Pulmonary artery endothelial cell (primary cell): ENCODE measurements around the gene NEK11. TPM values are rescaled to one million over a fixed set of nuclear protein-coding genes. Genes with fewer than 3 reads are reported as not detected.

Experiments
- DNase-seq: peaks from one replicate; pipeline ENCODE4 v3.0.0-alpha.2; 2011; ENCODE audit warnings: low read depth, low spot score
- total RNA-seq: library from RNA; depleted of rRNA; stranded (reverse); fragments of >200 nt; gene quantifications from 2 replicates; pipeline ENCODE4 v1.2.3, GENCODE V29; 2014

The NEK11 gene
- total RNA-seq, 1 donor from 2014 or later, result 2.2 TPM

DNA sequence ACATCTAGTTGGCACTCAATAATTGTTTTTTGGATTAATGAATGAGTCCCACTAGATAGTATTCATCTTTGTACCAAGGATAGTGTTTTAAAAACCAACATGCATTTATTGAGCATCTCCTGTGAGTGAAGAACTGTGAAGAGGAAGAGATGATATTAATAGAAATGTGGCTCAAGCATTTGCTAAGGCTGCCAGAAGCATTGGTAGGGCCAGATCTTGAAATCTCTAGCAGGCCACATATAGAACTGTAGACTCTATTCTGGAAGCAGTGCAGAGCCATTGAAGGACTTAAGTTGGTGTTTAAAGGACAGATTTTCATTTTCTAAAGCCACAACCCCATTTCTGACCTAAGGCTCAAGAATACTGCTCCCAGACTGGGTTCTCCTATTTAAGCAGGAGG is 99.0 kb downstream of the NEK11 start:
- no peak for DNase-seq

DNA sequence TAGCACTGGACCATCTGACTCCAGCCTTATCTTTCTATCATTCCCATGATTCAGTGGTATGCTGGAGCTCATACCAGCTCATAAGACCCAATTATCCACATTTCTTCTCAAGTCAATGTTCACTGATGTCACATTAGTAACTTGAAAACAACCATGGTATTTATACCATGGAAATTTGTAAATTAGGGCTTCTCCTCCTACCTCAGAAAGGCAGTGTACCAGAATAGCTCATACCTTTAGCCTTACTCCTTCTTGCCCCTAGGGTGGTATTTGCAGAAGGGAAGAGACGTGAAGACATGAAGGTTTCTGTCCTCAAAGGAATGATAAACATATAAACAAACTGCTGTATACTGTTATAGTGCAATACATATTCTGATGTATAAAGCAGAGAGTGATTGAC is 114.2 kb downstream of the NEK11 start:
- no peak for DNase-seq

DNA sequence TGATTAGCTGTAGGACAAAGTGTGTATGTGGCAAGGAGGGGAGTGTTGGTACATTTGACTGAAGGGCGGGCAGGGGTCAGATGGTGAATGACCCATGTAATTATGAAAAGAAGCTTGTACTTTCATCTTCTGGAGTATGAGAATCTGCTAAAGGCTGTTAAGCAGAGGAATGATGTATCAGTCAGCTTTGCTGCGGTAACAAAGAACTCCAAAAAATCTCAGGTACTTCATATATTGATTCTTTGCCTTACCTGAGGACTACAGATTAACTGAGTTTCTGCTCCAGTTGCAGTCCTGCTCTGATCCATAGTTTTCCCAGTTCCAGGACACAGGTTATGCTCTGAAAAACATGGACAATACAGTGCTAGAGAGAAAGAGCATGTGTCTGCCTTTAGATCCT is 115.1 kb downstream of the NEK11 start:
- DNase-seq, result no peak

DNA sequence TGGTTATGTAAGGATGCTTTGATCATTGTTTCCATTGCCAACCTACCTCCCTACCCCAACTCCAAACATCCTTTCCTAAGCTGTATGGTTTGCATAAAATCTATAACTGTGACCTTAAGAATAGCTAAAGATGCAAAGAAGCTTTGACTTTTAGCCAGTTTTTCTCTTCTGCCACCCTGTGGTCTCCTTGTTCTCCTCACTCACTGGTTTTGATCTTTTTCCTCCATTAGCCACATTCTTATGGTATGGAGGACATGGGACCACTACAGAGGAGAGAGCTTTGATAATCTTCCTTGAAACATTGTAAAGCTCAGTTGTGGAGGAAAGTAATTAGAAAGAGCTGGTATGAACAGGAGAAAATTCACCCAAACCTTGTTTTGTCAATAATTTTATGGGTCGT is 115.9 kb downstream of the NEK11 start:
- DNase-seq, result no peak

DNA sequence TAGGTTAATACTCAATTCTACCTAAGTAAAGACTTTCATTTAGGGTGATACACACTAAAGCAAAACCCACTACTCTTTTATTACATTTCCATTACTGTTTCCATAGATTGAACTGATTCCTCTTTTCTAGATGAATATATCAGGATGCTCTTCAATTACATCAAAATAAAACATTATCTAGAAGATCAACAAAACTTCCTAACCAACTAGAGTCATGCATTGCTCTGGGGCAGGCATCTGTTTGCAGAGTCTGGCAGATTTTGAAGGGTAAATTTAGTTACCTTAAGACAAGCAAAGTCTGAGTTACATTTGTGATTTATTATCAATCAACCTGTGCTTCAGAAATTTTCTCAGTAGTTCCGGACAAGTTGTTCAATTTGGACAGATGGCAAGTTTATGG is 117.1 kb downstream of the NEK11 start:
- DNase-seq, result no peak

DNA sequence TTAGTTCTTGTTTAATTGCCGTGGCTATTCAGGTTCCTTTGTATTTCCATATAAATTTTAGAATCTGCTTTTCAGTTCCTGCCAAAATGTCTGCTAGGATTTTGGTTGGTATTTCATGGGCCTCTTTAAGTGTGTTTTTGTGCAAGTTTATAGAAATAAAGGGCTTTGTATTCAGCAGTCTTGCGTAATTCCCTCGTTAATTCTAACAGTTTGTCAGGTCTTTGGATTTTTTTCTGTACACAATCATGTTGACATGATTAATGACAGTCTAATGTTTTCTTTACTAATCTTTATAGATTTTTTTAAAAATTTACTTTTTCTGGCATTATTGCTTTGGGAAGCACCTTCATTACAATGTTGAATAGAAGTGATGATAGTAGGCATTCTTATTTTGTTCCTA is 120.9 kb downstream of the NEK11 start:
- no peak for DNase-seq

DNA sequence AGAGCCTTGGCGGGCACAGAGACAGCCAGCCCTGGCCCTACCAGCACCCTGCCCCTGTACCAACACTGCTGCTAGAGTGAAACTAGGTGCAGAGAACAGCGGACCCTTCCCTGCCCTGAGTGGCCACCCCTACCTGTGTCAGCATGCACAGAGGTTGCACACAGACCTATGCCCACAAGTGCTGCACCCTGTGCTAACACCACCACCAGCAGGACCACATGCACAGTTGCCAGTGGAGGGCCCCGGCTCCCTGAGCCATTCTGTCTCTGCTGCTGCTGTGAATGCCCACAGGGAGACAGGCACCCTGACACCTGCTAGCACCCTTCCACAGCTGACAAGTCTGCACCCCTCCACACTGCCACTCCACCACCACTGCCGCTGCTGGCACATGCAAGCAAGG is 131.8 kb downstream of the NEK11 start:
- no peak for DNase-seq

DNA sequence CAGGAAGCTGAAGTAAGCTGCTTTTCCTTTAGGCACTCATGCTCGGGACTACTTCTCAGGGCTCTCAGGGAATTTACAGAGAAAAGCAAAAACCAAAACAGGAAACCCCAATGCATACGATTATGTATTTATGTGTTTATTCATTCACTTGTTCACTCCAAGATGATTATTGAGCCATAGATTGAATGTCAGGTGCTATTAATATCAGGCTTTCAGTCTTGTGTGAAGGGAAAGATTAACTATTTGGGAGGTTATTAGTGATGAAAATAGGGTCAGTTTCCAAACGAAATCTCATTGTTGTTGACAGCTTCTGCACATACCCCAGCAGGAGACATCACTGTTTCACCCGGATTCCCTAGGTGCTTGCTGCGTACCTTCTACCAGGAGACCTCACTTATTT is 135.8 kb downstream of the NEK11 start:
- DNase-seq, result no peak

DNA sequence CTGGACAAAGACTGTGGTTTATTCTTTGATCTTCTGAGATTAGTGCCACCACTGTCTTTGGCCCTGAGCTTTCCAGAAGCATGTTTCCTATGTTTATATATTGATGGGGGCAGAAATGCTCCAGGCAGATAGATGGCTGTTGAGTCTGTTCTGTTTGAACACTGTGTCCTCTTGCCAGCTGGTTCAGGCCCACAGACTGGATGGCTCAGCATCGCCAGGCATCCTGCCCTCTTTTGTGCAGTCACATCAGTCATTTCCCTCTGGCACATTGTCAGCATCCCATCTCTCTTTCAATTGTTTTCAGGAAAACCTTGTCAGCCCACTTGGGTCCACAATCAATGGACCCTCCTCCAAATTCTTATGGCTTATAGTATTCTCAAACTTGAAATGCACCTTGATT is 141.2 kb downstream of the NEK11 start:
- DNase-seq, result no peak

DNA sequence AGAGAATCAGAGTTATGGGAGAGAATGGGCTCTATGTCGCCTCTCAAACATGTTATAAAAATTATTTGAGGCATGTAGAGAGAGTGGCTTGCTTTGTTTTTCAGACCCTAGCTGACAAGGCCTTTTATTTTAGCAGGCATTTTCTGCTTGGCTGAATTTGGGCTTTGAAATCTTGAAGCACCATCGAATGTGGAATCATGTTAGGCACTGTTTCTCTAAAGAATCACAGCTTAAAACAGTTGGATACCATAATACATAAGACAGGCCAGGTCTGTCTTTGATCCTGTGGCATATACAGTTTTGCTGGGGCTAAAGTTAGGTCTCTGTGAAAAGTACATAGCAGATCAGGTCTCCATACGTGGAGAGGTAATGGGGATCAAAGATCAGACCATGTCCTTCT is 142.7 kb downstream of the NEK11 start:
- no peak for DNase-seq

DNA sequence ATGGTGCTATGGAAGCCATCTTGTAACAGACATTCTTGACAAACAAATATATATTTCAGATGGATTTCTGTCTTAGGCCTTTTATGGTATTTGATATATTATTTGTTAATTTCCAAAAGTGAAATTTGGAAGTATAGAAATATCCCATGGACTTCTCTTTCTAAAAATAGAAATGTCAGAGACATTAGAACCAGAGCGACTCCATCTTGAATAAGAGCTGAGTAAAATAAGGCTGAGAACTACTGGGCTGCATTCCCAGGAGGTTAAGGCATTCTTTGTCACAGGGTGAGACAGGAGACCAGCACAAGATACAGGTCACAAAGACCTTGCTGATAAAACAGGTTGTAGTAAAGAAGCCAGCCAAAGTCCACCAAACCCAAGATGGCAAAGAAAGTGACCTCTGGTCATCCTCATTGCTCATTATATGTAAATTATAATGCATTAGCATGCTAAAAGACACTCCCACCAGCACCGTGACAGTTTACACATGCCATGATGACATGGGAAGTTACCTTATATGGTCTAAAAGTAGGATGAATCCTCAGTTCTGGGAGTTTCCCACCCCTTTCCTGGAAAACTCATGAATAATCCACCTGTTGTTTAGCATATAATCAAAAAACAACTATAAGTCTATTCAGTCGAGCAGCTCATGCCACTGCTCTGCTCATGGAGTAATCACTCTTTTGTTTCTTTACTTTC is 146.0 kb downstream of the NEK11 start:
- no peak for DNase-seq

DNA sequence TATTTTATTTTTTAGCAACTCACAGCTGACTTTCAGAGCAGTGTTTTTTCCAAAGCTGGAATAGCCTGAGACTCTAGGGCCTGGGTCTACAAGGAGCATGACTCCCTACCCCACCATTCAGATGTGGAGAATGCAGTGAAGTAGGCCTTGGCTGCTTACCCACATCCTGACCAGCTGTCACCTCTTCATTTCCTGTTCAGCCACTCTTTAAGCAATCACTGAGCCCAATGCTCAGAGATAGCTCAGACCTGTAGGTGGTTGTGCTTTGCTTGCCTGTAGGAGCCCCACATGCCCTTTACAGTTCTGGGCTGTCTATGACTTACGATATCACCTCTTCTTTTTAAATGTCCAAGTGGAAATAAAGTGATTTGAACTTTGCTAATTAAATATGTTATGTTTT is 148.1 kb downstream of the NEK11 start:
- DNase-seq, result no peak

DNA sequence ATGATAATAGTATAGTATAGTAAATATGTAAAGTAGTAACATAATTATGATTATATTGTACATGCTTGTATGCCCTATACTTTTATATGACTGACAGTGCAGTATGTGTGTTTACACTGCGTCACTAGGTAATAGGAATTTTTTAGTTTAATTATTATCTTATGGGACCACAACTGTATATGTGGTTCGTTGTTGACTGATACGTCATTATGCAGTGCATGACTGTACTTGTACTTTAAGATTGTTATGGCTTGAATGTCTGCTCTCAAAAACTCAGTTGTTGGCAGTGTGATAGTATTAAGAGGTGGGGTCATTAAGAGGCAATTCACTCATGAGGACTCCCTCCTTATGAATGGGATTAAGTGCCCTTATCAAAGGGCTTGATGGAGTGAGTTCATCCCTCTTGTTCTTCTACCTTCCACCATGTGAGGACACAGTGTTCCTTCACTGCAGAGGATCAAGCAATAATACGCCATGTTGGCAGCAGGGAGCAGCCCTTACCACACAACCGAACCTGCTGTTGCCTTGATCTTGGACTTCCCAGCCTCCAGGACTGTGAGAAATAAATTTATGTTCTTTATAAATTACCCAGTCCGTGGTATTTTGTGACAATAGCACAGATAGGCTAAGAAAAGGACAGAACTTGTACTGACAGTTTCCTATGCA is 152.2 kb downstream of the NEK11 start:
- DNase-seq, result no peak

DNA sequence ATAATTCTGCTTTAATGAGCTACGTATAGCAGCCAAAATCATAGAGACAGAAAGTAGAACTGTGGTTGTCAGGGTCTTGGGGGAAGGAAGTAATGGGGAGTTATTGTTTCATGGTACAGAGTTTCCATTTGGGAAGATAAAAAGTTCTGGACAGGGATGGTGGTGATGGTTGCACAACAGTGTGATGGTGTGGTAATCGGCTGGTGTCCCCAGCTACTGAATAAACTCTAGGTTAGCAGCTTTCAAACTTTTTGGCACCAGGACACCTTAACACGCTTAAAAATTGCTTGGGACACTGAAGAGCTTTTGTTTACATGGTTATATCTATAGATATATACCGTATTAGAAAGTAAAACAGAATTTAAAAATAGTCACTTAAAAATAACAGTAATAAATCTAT is 166.0 kb downstream of the NEK11 start:
- no peak for DNase-seq

DNA sequence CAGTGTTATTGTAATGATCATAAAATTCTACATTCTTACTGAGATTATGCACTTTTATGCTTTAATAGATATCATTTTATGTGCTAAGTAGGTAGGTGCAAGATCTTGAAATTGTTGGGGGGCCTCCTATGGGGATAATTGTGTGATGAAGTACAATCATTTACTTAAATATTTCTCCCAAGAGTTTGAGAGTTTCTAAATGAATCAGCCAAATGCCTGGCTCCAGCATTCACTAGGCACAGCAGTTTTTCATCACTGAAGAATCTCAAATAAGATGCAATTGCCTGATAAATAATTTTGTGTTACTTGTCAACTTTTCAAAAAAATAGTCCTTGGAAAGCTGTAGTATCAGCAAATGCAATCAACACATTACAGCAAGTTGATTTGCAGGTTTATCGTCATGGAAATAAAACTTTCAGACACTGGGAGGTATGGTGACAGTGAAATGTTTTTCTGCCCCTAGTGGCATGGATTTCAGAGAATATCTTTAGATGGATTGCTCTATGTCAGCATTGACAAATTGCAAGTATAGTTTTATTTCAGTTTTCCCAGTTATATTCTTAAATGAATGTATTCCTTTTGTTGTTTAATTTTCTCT is 167.1 kb downstream of the NEK11 start:
- DNase-seq, result no peak

DNA sequence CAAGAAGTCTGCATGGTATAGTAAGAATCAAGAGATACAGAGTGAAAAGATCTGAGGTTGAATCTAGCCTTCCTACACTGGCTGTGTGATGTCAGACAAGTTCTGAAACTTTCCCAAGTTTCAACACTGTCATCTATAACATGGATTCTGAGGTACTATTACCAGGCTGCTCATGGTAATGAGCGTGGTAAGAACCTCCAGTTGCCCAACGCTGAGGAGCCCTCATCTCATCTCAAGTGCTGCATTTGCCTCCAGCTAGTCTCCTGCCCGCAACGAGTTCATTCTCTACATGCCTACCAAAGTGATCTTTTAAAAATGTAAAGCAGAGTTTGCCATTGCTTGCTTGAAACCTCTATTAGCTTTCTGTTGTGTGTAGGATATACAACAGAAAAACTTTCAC is 168.1 kb downstream of the NEK11 start:
- no peak for DNase-seq

DNA sequence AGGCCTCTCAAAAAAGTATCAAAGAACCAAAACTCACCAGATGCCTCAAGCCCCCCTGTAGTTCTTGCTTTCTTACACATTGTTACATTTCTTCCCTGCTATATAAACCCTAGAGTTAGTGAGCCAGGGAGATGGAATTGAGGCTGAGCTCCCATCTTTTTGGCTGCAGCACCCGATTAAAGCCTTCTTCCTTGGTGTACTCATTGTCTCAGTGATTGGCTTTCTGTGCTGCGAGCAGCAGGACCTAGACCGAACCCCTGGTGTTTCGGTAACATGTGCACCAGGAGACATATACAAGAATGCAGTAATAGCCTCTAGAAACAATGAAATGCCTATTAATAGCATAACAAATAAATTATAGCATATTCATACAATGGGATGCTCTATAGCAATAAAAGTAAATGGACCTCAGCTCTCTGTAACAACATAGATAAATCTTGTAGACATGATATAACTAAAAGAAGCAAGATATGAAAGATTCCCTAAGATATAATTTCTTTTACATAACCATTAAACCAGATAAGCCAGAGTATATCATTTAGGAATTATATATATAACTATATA is 174.0 kb downstream of the NEK11 start:
- no peak for DNase-seq

DNA sequence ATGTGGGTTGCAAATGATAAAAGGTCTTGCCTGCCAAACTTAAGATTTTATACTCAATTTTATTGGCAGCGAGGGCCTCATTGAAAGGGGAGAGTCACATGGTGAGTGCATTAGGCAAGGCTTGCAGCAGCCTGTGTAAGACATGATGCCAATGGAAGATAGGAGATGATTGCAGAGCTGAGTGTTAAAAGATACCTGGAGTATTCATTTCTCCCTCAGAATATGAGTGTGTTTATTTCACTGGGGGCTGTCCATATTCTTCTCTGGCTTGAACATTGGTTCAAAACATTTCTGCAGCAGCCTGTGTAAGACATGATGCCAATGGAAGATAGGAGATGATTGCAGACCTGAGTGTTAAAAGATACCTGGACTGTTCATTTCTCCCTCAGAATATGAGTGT is 189.7 kb downstream of the NEK11 start:
- DNase-seq, result no peak

DNA sequence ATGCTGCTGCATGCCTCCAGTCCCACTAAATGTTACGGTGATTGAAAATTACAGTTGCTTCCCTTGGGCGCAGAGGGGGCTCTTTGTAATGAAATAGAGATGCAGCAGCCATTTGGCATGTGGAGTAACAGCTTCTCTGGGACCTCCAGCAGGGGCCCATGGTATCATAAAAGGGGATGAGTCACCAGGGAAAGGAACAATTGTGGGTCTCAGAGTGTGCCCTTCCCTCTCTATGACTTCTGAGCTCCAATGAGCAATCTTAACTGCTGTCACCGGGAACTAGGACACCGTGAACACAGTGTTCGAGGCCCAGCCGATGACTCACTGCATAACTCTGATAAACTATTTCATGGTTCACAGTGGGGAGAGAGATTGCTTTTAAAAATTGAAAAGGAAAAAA is 190.1 kb downstream of the NEK11 start:
- DNase-seq, result peak; percentile 4

DNA sequence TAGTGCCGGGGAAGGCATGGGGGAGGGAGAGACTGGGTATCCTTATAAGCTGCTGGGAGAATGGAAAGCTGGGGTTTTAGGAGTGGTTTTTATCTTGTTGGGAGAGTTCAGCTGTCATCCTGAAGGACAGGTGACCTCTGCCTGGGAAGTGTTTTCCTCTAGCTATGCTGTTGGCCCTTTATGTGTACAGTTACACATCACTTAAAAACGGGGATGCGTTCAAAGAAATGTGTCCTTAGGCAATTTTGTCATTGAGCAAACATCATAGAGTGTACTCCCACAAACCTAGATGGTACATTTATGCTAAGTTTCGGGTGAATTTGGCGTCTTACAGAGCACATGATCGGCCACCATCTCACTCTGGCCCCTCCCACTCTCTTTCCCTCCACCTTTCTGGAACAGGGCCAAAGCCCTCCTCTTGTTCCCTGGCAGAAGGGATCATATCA is 190.6 kb downstream of the NEK11 start:
- DNase-seq, result no peak

DNA sequence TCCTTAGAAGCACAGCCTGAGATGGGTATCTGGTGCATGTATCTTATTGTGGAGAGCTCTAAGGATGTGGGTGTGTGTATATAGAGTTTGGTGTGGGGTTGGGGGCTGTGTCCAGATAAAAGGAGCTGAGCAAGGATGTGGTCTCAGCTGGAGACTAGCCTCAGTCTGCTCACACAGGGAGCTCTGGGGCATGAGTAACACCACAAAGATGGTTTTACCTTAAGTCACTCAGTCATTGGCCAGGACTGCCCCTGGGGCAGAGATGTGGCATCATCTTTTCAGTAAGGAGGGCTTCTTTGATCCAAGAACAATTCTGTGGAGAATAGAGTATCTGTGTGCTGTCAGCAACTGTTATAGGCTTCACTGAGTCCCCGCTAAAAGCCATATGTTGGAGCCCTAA is 191.5 kb downstream of the NEK11 start:
- no peak for DNase-seq

DNA sequence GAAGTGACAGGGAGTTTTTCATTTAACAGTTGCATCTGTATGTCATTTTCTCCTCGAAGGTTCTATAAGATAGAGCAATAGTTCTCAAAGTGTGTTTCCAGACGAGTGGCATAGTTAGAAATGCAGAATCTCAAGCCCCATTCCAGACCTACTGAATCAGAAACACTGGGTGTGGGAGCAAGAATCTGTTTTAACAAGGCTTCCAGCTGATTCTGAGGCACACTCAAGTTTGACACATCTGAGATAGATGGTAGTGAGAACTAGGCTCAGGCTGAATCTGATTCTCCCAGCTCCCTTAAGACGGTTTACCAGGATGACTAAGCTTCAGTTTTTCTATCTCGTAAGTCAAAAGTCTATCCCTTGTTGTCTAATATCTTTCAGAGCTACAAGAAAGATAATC is 195.1 kb downstream of the NEK11 start:
- no peak for DNase-seq

DNA sequence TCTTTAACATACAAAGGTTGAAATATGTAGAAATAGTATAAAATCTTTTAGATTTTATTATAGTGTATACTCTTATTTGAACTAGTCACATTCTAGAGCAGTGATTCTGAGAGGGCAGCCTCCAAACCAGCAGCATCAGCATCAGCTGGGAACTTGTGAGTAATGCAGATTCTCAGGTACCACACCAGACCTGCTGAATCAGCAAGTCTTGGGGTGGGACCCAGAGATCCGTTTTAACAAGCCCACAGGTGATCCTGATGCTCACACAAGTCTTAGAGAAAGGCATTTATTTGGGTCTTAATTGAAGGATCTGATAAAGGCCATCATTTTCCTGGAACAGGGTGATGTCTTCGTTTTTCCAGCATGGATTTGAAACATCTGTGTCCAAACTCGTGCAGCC is 195.9 kb downstream of the NEK11 start:
- no peak for DNase-seq
